Airway epithelial cell (primary cell): ENCODE data around the gene FNDC11. TPM values are rescaled to one million over a fixed set of nuclear protein-coding genes. Genes with fewer than 3 reads are reported as not detected.

Experiments
- total RNA-seq: library from RNA; depleted of rRNA; stranded (reverse); fragments of >200 nt; gene quantifications from 2 replicates; pipeline ENCODE4 v1.2.3, GENCODE V29; 2015

Gene FNDC11
- 0.42 and 1.3 TPM in 2 replicates for total RNA-seq

GRCh38 chr20:63553933-63554290 is at the start of gene FNDC11:
FNDC11 (plus strand) TSS chr20:63554159; CDS start chr20:63555664, 1,505 bp downstream.

DNA sequence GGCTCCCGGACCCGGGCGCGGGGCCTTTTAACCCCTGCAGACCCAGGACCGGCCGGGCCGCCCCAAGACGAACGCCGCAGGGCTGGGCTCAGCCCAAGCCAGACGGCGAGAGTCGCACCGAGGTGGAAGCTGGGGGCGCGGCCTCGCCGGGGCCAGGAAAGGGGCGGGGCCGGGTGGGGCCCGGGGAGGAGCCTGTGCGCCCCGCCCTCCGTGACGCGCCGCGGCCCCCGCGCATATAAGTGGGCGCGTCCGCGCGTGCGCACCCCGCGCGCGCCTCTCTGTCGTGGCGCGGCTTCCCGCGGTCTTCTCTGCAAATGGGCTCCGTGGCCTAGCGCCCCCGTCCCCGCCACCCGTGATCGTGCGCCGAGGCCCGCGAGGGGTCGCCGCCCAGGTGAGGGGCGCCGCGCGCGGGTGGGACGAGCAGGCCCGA is 33.4 kb upstream of the FNDC11 start, which contains the start of gene PPDPF:
Gene PPDPF, plus strand, starts transcription at position 262 of the 430 bp plus-strand sequence. CDS start 544 bp downstream, outside the sequence.

GRCh38 chr20:63536997-63537524 is 16.9 kb upstream of the FNDC11 start, which contains the start of gene PTK6:
PTK6 (minus strand) TSS chr20:63537376; CDS start chr20:63537314, 62 bp downstream.

GRCh38 chr20:63547725-63548480 is 6.1 kb upstream of the FNDC11 start, which contains the start of gene SRMS:
SRMS (minus strand) TSS chr20:63547749; CDS start chr20:63547463, 286 bp downstream.

GRCh38 chr20:63574156-63574828 is 20.3 kb downstream of the FNDC11 start, which contains the start of gene HELZ2:
HELZ2 (minus strand) TSS chr20:63574239; CDS start chr20:63572385, 1,854 bp downstream.

Other genes starting within 250 kb of the FNDC11 start
- gene CHRNA4, start 192.8 kb upstream of the FNDC11 start, total RNA-seq, result not detected in 2 replicates
- gene KCNQ2, start 81.5 kb upstream of the FNDC11 start, total RNA-seq, result not detected in 2 replicates
- gene EEF1A2, start 55.1 kb upstream of the FNDC11 start, total RNA-seq, result 2.3 and 3.2 TPM in 2 replicates
- 228 and 415 TPM in 2 replicates for gene PPDPF, start 33.4 kb upstream of the FNDC11 start, total RNA-seq
- gene PTK6, start 16.8 kb upstream of the FNDC11 start, total RNA-seq, result 0.70 and 1.2 TPM in 2 replicates
- gene SRMS, start 6.4 kb upstream of the FNDC11 start, total RNA-seq, result 0.35 TPM in 1 of 2 replicates, not detected in the other
- 21.7 and 26.6 TPM in 2 replicates for gene HELZ2, start 20.1 kb downstream of the FNDC11 start, total RNA-seq
- gene GMEB2, start 72.9 kb downstream of the FNDC11 start, total RNA-seq, result 7.5 and 11.6 TPM in 2 replicates
- gene STMN3, start 99.3 kb downstream of the FNDC11 start, total RNA-seq, result 4.1 and 5.6 TPM in 2 replicates
- gene RTEL1, start 104.2 kb downstream of the FNDC11 start, total RNA-seq, result 12.5 and 13.0 TPM in 2 replicates
- 31.8 and 39.1 TPM in 2 replicates for gene TNFRSF6B, start 142.5 kb downstream of the FNDC11 start, total RNA-seq
- 37.6 and 49.9 TPM in 2 replicates for gene ARFRP1, start 153.8 kb downstream of the FNDC11 start, total RNA-seq
- 22.0 and 35.1 TPM in 2 replicates for gene ZGPAT, start 153.9 kb downstream of the FNDC11 start, total RNA-seq
- 6.3 and 10.9 TPM in 2 replicates for gene LIME1, start 182.5 kb downstream of the FNDC11 start, total RNA-seq
- 88.0 and 107 TPM in 2 replicates for gene SLC2A4RG, start 185.6 kb downstream of the FNDC11 start, total RNA-seq